GM20000 (cell line): ENCODE results near the gene NSD2.

Experiments
- DNase-seq: peaks from one replicate; pipeline ENCODE4 v3.0.0; 2012; ENCODE audit warnings: low spot score
- TF ChIP-seq, protein P1 (sequence below): IDR thresholded peaks from 2 replicates; pipeline ENCODE4 v1.5.1; 2012; ENCODE audit warnings: mild to moderate bottlenecking, control low read depth; ENCODE audit errors: extremely low read depth, missing control alignments

Gene NSD2

GRCh38 chr4:1984406-1985191 is 113.4 kb downstream of the NSD2 start:
- TF ChIP-seq, protein P1, sequence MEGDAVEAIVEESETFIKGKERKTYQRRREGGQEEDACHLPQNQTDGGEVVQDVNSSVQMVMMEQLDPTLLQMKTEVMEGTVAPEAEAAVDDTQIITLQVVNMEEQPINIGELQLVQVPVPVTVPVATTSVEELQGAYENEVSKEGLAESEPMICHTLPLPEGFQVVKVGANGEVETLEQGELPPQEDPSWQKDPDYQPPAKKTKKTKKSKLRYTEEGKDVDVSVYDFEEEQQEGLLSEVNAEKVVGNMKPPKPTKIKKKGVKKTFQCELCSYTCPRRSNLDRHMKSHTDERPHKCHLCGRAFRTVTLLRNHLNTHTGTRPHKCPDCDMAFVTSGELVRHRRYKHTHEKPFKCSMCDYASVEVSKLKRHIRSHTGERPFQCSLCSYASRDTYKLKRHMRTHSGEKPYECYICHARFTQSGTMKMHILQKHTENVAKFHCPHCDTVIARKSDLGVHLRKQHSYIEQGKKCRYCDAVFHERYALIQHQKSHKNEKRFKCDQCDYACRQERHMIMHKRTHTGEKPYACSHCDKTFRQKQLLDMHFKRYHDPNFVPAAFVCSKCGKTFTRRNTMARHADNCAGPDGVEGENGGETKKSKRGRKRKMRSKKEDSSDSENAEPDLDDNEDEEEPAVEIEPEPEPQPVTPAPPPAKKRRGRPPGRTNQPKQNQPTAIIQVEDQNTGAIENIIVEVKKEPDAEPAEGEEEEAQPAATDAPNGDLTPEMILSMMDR: no peak
- no peak for DNase-seq

DNA sequence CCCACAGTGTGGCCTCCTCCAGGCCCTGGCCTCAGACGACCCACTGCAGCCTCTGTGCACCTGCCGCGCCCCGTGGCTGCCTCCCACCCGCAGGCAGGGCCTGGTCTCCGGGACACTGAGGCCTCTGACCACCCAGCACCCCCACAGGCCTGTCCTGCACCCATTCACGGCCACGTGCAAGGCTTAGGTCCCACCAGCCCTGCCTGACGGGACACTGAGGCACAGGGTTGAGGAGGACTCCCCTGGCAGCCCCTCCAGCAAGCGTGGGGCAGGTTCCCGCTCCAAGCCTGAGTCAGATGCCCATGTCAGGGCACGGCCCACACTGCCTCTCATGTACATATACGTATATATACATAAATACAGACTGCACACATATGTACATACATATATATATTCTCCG is 114.1 kb downstream of the NSD2 start:
- TF ChIP-seq, protein P1: no peak
- DNase-seq: no peak

- no peak for DNase-seq
Measured at GRCh38 chr4:1985780-1986577, 114.8 kb downstream of the NSD2 start.

DNA sequence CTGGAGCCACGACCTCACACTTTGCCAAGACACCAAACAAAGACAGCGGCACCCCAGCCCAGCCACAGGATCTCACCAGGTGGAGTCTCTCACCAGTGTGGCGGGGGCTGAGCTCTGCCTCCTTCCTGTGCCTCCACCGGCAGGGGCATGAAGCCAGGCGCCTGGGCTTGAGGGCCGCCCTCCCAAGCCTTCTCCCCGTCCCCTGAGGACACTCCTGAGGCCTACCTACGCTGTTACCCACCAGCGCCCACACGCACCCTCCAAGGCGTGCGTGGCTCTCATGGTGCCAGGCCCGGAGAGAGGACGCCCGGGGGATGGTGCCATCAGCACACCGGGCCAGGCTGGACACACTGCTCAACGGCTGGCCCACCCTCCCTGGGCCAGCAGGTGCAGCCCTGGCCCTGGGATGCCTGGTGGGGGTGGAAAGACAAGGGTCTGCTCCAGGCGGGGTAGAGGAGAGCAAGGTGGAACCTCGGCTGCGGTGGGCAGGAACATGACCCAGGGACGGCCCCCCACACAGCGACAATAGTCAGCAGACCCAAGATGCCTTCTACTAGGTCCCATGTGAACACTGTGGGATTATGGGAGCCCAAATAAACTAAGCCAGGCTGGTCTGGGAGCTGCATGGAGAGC is 115.5 kb downstream of the NSD2 start:
- DNase-seq: no peak
- TF ChIP-seq, protein P1: no peak

More at GRCh38 chr4:1985780-1986577, 114.8 kb downstream of the NSD2 start:
- TF ChIP-seq, protein P1: no peak

DNA sequence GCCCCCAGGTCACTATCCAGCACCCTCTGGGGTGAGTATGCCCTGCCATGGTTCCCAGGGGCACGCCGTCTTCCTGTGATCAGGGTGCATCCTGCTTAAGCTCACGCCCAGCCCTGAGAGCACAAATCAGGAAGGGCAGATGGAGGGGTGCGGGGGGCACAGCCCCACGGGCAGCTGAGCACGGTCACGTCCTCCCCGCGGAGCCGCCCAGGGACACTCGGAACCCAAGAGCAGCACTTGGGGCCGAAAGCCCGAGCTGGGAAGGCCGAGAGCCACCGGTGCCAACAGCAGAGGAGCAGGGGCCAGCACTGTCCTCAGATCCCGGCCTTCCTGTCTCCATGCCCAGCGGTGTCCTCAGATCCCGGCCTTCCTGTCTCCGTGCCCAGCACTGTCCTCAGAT is 116.1 kb downstream of the NSD2 start:
- TF ChIP-seq, protein P1: no peak

DNA sequence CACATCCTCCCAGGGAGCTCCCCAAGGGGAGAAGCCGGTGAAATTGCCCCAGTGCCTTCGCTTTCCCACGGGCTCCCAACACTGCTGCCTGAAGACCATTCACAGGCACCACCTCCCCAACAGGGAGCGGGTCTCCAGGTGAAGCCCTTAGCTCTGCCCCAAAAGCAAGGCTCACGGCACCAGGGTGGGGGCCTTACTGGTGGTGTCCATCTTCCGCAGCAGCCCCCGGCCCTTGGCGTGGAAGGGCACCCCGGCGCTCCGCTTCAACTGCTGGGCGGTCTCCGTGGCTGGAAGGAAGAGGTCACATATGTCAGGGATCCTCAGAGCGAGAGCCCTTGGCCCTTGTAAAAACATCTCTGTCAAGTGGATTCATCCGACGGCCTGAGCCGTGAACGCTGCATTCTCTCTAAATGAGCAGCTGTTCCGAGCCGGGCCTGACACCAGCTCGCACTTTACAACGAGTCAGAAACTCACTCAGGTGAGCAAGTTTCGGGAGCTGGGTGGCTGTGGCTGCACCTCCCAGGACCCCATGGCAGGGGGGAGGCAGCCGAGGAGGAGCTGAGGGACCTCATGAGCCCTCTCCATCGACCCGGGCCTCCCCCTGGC is 116.6 kb downstream of the NSD2 start:
- DNase-seq: no peak
- TF ChIP-seq, protein P1: no peak

More for the DNA sequence above, 116.1 kb downstream of the NSD2 start:
- no peak for DNase-seq
